NT2/D1 (cell line): ENCODE results near the gene DOC2B.

Experiments
- DNase-seq: peaks from one replicate; pipeline ENCODE4 v3.0.0-alpha.2; 2011; ENCODE audit warnings: low read depth, low spot score
- H3K27me3 ChIP-seq: 2 replicates; pipeline ENCODE4 v1.6.0; 2011; ENCODE audit warnings: mild to moderate bottlenecking; ENCODE audit not compliant: insufficient read length, insufficient read depth
- H3K36me3 ChIP-seq: 2 replicates; pipeline ENCODE4 v1.6.1; 2011; ENCODE audit warnings: mild to moderate bottlenecking, low read length, mixed read lengths; ENCODE audit not compliant: insufficient read depth, insufficient read length
- H3K4me1 ChIP-seq: 2 replicates; pipeline ENCODE4 v1.5.1; 2011; ENCODE audit not compliant: insufficient read depth, insufficient read length
- H3K4me3 ChIP-seq: 2 replicates; pipeline ENCODE4 v1.5.1; 2011; ENCODE audit warnings: low read depth; ENCODE audit not compliant: insufficient read length
- H3K9ac ChIP-seq: 2 replicates; pipeline ENCODE4 v1.6.0; 2011; ENCODE audit warnings: low read depth; ENCODE audit not compliant: insufficient read length
- H3K9me3 ChIP-seq: 2 replicates; pipeline ENCODE4 v1.5.1; 2011; ENCODE audit warnings: mild to moderate bottlenecking, low read length; ENCODE audit not compliant: insufficient read depth
- SUZ12 ChIP-seq: IDR thresholded peaks from 2 replicates; pipeline ENCODE4 v1.6.1; 2011; ENCODE audit not compliant: insufficient read length, insufficient read depth; ENCODE audit errors: extremely low read depth
- YY1 ChIP-seq: IDR thresholded peaks from 2 replicates; pipeline ENCODE4 v1.6.1; 2011; ENCODE audit not compliant: insufficient read length, insufficient read depth
- ZNF274 ChIP-seq: IDR thresholded peaks from 2 replicates; pipeline ENCODE4 v1.6.1; 2011; ENCODE audit warnings: mild to moderate bottlenecking, low read depth, low read length

DOC2B gene

GRCh38 chr17:163514-164098, 17.8 kb downstream of the DOC2B start:
- no peak for DNase-seq
- Histone ChIP-seq H3K9ac (no peak overlapping the region), H3K9me3 (no peaks in the 10 kb centered on the region), H3K36me3 (no peaks in the 10 kb centered on the region), H3K4me3 (no peak overlapping the region), H3K4me1 (no peaks in the 10 kb centered on the region), H3K27me3 (no peaks in the 10 kb centered on the region)
- TF ChIP-seq SUZ12 (no peak), ZNF274 (no peak), YY1 (no peak)

GRCh38 chr17:162689-163088, 18.8 kb downstream of the DOC2B start:
- Histone ChIP-seq H3K27me3 (no peaks in the 10 kb centered on the region), H3K9ac (no peak overlapping the region), H3K4me1 (no peaks in the 10 kb centered on the region), H3K4me3 (no peak overlapping the region), H3K9me3 (no peaks in the 10 kb centered on the region), H3K36me3 (no peaks in the 10 kb centered on the region)
- DNase-seq = no peak
- TF ChIP-seq YY1 (no peak), ZNF274 (no peak), SUZ12 (no peak)

DNA sequence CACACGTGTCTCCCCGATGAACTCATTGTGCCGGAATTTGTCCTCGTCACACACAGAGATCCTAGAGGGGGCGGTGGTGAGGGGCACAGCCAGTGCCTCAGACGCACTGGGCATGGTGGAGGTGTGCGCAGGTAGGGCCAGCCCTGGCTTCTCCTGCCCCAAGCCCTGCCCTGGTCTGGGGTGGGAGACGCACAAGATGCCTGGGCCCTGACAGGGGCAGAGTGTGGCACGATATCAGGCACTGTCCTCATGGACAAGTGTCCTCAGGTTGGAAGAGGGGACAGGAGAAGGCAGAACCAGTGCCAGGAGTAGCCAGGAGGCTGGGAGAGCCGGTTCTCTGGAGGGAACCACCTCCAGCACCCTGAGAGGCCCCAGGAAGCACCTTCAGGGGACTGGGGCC, 20.0 kb downstream of the DOC2B start:
- H3K9ac ChIP-seq = no peak overlapping the region
- H3K4me1 ChIP-seq = no peaks in the 10 kb centered on the region
- no peak for DNase-seq
- TF ChIP-seq SUZ12 (no peak), ZNF274 (no peak), YY1 (no peak)
- H3K36me3 ChIP-seq = no peaks in the 10 kb centered on the region
- no peak overlapping the region for H3K4me3 ChIP-seq
- H3K27me3 ChIP-seq = no peaks in the 10 kb centered on the region
- H3K9me3 ChIP-seq = no peaks in the 10 kb centered on the region

DNA sequence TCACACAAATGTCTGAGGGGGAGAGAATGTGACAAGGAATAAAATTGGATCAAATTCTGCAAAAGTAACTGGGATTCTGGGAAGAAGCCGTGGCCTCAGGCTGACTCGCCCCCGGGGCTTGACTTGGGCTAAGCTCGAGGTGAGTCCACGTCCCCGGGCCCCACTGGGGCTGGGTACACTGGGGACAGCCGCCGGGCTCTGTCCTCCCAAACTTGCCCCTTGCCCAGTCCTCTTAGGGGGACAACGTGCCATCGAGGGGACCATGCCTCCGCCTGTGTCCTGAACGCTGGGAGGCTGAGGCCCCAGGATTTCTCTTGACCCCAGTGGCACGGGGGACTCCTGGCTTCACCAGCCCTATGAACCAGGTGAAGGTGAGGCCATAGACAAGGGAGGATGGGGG, 21.1 kb downstream of the DOC2B start:
- TF ChIP-seq SUZ12 = no peak
- TF ChIP-seq ZNF274 = no peak
- no peak for TF ChIP-seq YY1
- H3K9me3 ChIP-seq = no peaks in the 10 kb centered on the region
- no peak for DNase-seq
- H3K4me1 ChIP-seq = no peaks in the 10 kb centered on the region
- H3K27me3 ChIP-seq = no peaks in the 10 kb centered on the region
- no peaks in the 10 kb centered on the region for H3K36me3 ChIP-seq
- no peak overlapping the region for H3K4me3 ChIP-seq
- H3K9ac ChIP-seq = no peak overlapping the region

- Histone ChIP-seq H3K4me3 (no peak overlapping the region), H3K27me3 (no peaks in the 10 kb centered on the region), H3K4me1 (no peaks in the 10 kb centered on the region), H3K9me3 (no peaks in the 10 kb centered on the region), H3K9ac (no peak overlapping the region), H3K36me3 (no peaks in the 10 kb centered on the region)
- no peak for DNase-seq
- TF ChIP-seq SUZ12 (no peak), ZNF274 (no peak), YY1 (no peak)
These were observed 21.8 kb downstream of the DOC2B start for GRCh38 chr17:159609-160008.

- DNase-seq = no peak
These were observed 23.1 kb downstream of the DOC2B start for GRCh38 chr17:158379-158778.

GRCh38 chr17:157901-158300, 23.5 kb downstream of the DOC2B start:
- Histone ChIP-seq H3K36me3 (no peaks in the 10 kb centered on the region), H3K27me3 (no peaks in the 10 kb centered on the region), H3K9ac (no peak overlapping the region), H3K9me3 (no peaks in the 10 kb centered on the region), H3K4me3 (no peak overlapping the region), H3K4me1 (no peaks in the 10 kb centered on the region)
- TF ChIP-seq SUZ12 (no peak), YY1 (no peak), ZNF274 (no peak)
- no peak for DNase-seq

More at GRCh38 chr17:158379-158778, 23.1 kb downstream of the DOC2B start:
- H3K4me3 ChIP-seq = no peak overlapping the region
- no peak overlapping the region for H3K9ac ChIP-seq
- H3K9me3 ChIP-seq = no peaks in the 10 kb centered on the region
- no peaks in the 10 kb centered on the region for H3K36me3 ChIP-seq
- no peaks in the 10 kb centered on the region for H3K27me3 ChIP-seq
- TF ChIP-seq YY1 (no peak), SUZ12 (no peak), ZNF274 (no peak)
- no peaks in the 10 kb centered on the region for H3K4me1 ChIP-seq

DNA sequence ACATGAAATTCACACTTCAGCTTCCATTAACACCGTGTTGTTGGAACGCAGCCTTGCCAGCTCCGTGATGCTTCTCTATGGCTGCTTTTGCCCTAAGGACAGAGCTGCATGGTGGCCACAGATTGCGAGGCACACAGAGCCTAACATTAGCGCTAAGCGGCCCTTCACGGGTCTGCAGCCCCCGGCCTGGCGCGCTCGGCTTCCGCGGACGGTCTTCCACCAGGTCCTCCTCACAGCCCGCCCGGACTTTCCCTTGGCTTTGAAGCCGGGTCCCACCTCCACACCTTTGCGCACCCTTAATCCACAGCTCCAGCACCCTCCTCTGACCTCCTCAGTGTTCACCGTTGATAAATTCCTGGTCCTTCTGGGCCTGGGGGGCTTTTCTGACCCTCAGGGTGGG, 24.5 kb downstream of the DOC2B start:
- Histone ChIP-seq H3K27me3 (no peaks in the 10 kb centered on the region), H3K9ac (no peak overlapping the region), H3K36me3 (no peaks in the 10 kb centered on the region), H3K9me3 (no peaks in the 10 kb centered on the region), H3K4me1 (no peaks in the 10 kb centered on the region), H3K4me3 (no peak overlapping the region)
- no peak for TF ChIP-seq ZNF274
- DNase-seq = no peak
